Natural killer cell (primary cell): ENCODE measurements around the gene TBC1D9B. TPM values are rescaled to one million over a fixed set of nuclear protein-coding genes. Genes with fewer than 3 reads are reported as not detected.
A peak's percentile ranks its signal among the peaks of the same experiment; 100 is the strongest.

ENCODE experiments used
- ATAC-seq, 3 donors: fragments of 150-1000 bp in 2 of 3; fragments of 200-7000 bp in 1 of 3; cut with Tn5 transposase; 1 replicate in 1 of 3; 2 replicates in 2 of 3; pipeline ENCODE4 v1.10.0; 2021; ENCODE audit warnings: mild to moderate bottlenecking in 2 of 3, moderate library complexity in 2 of 3
- DNase-seq, 2 donors: peaks; one replicate each; pipeline versions ENCODE4 v3.0.0 to v3.0.0-alpha.2; 2013 to 2021; ENCODE audit warnings: mixed read lengths in 1 of 2
- H3K27ac ChIP-seq: one replicate; pipeline ENCODE4 v1.5.1; 2013; ENCODE audit warnings: mild to moderate bottlenecking, low read length
- H3K27me3 ChIP-seq: one replicate; pipeline ENCODE4 v1.6.1; 2013; ENCODE audit warnings: low read length; ENCODE audit not compliant: control insufficient read depth, insufficient read depth
- H3K36me3 ChIP-seq: one replicate; pipeline ENCODE4 v1.6.1; 2013; ENCODE audit warnings: low read length; ENCODE audit not compliant: control insufficient read depth, insufficient read depth
- H3K4me1 ChIP-seq: one replicate; pipeline ENCODE4 v1.6.1; 2013; ENCODE audit warnings: low read length; ENCODE audit not compliant: control insufficient read depth, insufficient read depth
- H3K4me3 ChIP-seq: one replicate; pipeline ENCODE4 v1.5.1; 2013; ENCODE audit warnings: low read length
- H3K9me3 ChIP-seq: one replicate; pipeline ENCODE4 v1.6.1; 2013; ENCODE audit warnings: low read length; ENCODE audit not compliant: control insufficient read depth, insufficient read depth
- H3K27ac Mint-ChIP-seq, 2 donors: one replicate each; pipeline ENCODE4 v1.8.0; 2022; ENCODE audit warnings: mild to moderate bottlenecking in 2 of 2, mixed read lengths in 2 of 2, moderate library complexity in 1 of 2
- H3K27me3 Mint-ChIP-seq, 2 donors: one replicate each; pipeline ENCODE4 v1.8.0; 2022; ENCODE audit warnings: low read depth in 2 of 2, mixed read lengths in 2 of 2
- H3K36me3 Mint-ChIP-seq: one replicate; pipeline ENCODE4 v1.8.0; 2022; ENCODE audit warnings: mixed read lengths
- H3K4me1 Mint-ChIP-seq, 2 donors: one replicate each; pipeline ENCODE4 v1.8.0; 2022; ENCODE audit warnings: mixed read lengths in 2 of 2
- H3K4me3 Mint-ChIP-seq: one replicate; pipeline ENCODE4 v1.8.0; 2022; ENCODE audit warnings: mild to moderate bottlenecking, moderate library complexity, mixed read lengths
- H3K9me3 Mint-ChIP-seq, 2 donors: one replicate each; pipeline ENCODE4 v1.8.0; 2022; ENCODE audit warnings: mixed read lengths in 2 of 2
- WGBS: methylation state at CpG from one replicate; pipeline ENCODE4 v1.1.7; 2013; ENCODE audit warnings: missing lambda C conversion rate; ENCODE audit not compliant: insufficient coverage; 5-methylcytosine and 5-hydroxymethylcytosine counted together
- intact Hi-C: fragments of 100-400 bp; cut with micrococcal nuclease; formaldehyde crosslinking; loops from one replicate; pipeline ENCODE4 v1.14.2; 2022
- total RNA-seq, 4 donors: library from RNA; stranded (reverse); fragments of 120-200 nt in 1 of 4; gene quantifications; one replicate each; pipeline versions ENCODE4 v1.2.3 to v1.2.4, GENCODE V29; 2013 to 2022
- TF ChIP-seq, protein P1 (sequence below): fragments of 200-600 bp; IDR thresholded peaks from one replicate; pipeline ENCODE4 v1.8.0; 2022; ENCODE audit warnings: antibody characterized with exemption

Gene TBC1D9B
- total RNA-seq, 3 donors from 2014 or later (not counting 1 experiment from before 2014, with no cell fraction given) = 102 to 115 (median 113) TPM

DNA sequence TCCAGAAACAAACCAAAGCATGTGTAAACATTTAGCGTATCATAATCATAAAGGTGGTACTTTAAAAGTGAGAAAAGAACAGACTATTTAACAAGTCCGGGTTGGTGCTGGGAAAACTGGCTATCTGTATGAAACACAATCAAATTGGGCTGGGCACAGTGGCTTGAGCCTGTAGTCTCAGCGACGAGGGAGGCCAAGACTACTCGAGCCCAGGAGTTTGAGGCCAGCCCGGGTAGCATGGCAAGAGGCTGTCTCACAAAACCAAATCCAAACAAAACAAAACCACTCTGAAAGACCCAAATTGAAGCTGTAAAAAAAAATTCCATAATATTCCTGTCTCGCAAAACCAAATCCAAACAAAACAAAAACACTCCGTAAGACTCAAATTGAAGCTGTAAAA, 53.3 kb downstream of the TBC1D9B start:
- Histone ChIP-seq H3K4me3 (no peak overlapping the region), H3K27ac (no peak overlapping the region), H3K36me3 (peaks cover 22% of the 10 kb centered on the region), H3K9me3 (no peaks in the 10 kb centered on the region), H3K27me3 (no peaks in the 10 kb centered on the region), H3K4me1 (peaks cover 15% of the 10 kb centered on the region)
- Mint-ChIP-seq H3K4me3 (no peak overlapping the region), H3K9me3 (no peaks in the 10 kb centered on the region), H3K4me1 (peaks cover 8 to 15% of the 10 kb centered on the region in 2 donors), H3K36me3 (no peaks in the 10 kb centered on the region), H3K27ac (no peak overlapping the region), H3K27me3 (no peaks in the 10 kb centered on the region)
- TF ChIP-seq, protein P1, sequence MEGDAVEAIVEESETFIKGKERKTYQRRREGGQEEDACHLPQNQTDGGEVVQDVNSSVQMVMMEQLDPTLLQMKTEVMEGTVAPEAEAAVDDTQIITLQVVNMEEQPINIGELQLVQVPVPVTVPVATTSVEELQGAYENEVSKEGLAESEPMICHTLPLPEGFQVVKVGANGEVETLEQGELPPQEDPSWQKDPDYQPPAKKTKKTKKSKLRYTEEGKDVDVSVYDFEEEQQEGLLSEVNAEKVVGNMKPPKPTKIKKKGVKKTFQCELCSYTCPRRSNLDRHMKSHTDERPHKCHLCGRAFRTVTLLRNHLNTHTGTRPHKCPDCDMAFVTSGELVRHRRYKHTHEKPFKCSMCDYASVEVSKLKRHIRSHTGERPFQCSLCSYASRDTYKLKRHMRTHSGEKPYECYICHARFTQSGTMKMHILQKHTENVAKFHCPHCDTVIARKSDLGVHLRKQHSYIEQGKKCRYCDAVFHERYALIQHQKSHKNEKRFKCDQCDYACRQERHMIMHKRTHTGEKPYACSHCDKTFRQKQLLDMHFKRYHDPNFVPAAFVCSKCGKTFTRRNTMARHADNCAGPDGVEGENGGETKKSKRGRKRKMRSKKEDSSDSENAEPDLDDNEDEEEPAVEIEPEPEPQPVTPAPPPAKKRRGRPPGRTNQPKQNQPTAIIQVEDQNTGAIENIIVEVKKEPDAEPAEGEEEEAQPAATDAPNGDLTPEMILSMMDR = no peak
- intact Hi-C loops = no loop called here
- 96% methylated on average over 7 of the region's 8 CpGs for WGBS
- ATAC-seq = no peak
- no peak for DNase-seq

DNA sequence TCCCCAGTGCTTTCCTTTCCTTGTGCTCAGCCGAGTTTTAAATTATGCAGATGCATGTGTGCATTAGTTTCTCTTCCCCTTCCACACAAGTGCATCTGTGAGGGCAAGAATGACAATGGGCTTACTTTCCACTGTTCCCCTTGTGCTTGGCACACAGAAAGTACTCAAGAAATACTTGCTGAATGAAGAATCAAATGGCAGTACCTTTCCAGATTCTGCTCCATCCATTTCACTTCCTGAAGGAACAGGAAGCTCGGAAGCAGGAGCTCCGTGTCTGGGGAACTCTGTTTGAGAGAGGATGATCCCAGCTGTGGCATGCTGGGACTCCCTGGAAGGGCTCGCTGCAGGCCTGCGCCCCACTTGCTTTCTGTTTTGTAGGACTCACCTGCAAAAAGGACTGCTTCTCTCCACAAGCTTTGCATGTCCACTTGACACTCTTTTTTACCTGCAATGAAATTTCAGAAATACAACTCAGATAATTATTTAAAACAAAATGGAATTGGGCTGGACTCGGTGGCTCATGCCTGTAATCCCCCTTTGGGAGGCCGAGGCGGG, 54.6 kb downstream of the TBC1D9B start:
- no peak overlapping the region for H3K4me3 ChIP-seq
- 86% methylated on average over 8 of the region's 8 CpGs for WGBS
- peaks cover 13% of the 10 kb centered on the region for H3K4me1 ChIP-seq
- TF ChIP-seq, protein P1 = no peak
- H3K27ac ChIP-seq = no peak overlapping the region
- H3K9me3 Mint-ChIP-seq = no peaks in the 10 kb centered on the region
- ATAC-seq (no peak), DNase-seq (no peak)
- H3K27ac Mint-ChIP-seq = no peak overlapping the region
- H3K36me3 ChIP-seq = peaks cover 29% of the 10 kb centered on the region
- no peaks in the 10 kb centered on the region for H3K27me3 Mint-ChIP-seq
- no peaks in the 10 kb centered on the region for H3K9me3 ChIP-seq
- no peaks in the 10 kb centered on the region for H3K27me3 ChIP-seq
- peaks cover 5% of the 10 kb centered on the region in 2 donors for H3K4me1 Mint-ChIP-seq
- H3K4me3 Mint-ChIP-seq = no peak overlapping the region
- no peaks in the 10 kb centered on the region for H3K36me3 Mint-ChIP-seq
- intact Hi-C loops = no loop called here

DNA sequence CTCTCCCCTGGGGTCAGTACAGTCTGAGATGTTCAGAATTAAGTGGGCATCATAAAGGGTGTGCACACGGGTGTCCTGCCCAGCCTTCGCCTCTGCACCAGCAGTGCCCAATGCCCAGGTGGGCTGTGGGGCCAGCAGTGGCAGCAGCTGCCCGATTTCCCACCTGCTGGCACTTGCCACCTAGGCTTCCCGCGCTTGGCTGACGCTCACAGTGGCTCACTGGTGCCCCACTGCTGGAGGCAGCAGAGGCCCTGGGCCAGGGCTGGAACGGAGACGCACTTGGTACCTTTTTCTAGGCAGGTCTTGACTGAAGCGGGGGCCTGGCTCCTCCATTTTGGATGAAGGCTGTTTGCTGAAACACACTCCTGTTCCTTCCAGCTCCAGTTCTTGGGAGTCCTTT, 66.1 kb downstream of the TBC1D9B start:
- H3K36me3 ChIP-seq = peaks cover 29% of the 10 kb centered on the region

More for the DNA sequence above, 66.1 kb downstream of the TBC1D9B start:
- no peaks in the 10 kb centered on the region for H3K27me3 Mint-ChIP-seq
- 95% methylated on average over 9 of the region's 9 CpGs for WGBS
- TF ChIP-seq, protein P1 = no peak
- ATAC-seq = no peak
- H3K4me3 Mint-ChIP-seq = peak overlapping the region; percentile 59
- H3K27me3 ChIP-seq = no peaks in the 10 kb centered on the region
- DNase-seq = no peak
- intact Hi-C loops = no loop called here
- H3K9me3 Mint-ChIP-seq = peaks cover 0 to 3% of the 10 kb centered on the region in 2 donors
- peak overlapping the region in 1 of 2 donors; percentile 91 for H3K27ac Mint-ChIP-seq
- peaks cover 9 to 12% of the 10 kb centered on the region in 2 donors for H3K4me1 Mint-ChIP-seq
- peaks cover 2% of the 10 kb centered on the region for H3K36me3 Mint-ChIP-seq
- no peak overlapping the region for H3K27ac ChIP-seq
- H3K4me1 ChIP-seq = peaks cover 12% of the 10 kb centered on the region
- no peak overlapping the region for H3K4me3 ChIP-seq
- no peaks in the 10 kb centered on the region for H3K9me3 ChIP-seq
